ENCODE results near the gene PRRG3. TPM values are rescaled to one million over a fixed set of nuclear protein-coding genes. Genes with fewer than 3 reads are reported as not detected.

The PRRG3 gene
- total RNA-seq, 1 experiment from 2014 or later = not detected

- H3K9me3 ChIP-seq = no peaks in the 10 kb centered on the region
- H3K36me3 ChIP-seq = no peaks in the 10 kb centered on the region
- DNase-seq = no peak
- no peaks in the 10 kb centered on the region for H3K27me3 ChIP-seq
- no peak overlapping the region for H3K4me3 ChIP-seq
These were observed 59.5 kb downstream of the PRRG3 start for GRCh38 chrX:151754641-151755215.

Other genes with a start within 250 kb of the PRRG3 start
- gene PASD1, start 131.8 kb upstream of the PRRG3 start, total RNA-seq (2014; rRNA removed; shearing (Covaris generic); ENCODE audit: low replicate concordance) = not detected in 2 replicates
- gene FATE1, start 20.6 kb downstream of the PRRG3 start, total RNA-seq (2014; rRNA removed; shearing (Covaris generic); ENCODE audit: low replicate concordance) = not detected in 2 replicates
- gene CNGA2, start 39.3 kb downstream of the PRRG3 start, total RNA-seq (2014; rRNA removed; shearing (Covaris generic); ENCODE audit: low replicate concordance) = not detected in 2 replicates
- gene MAGEA4, start 217.4 kb downstream of the PRRG3 start, total RNA-seq (2014; rRNA removed; shearing (Covaris generic); ENCODE audit: low replicate concordance) = not detected in 2 replicates

Measured in MG63 (cell line).